ENCODE measurements around the gene IGF2BP3.

- TF ChIP-seq CTCF (IDR thresholded peaks at IDR 0.05) (no peak), POLR2A (IDR thresholded peaks at IDR 0.05) (no peak)
These were observed 122.6 kb downstream of the IGF2BP3 start for GRCh38 chr7:23347682-23348180.
